Liver (tissue), 9 donors: ENCODE results near the gene FABP1. TPM values are rescaled to one million over a fixed set of nuclear protein-coding genes. Genes with fewer than 3 reads are reported as not detected.

ENCODE experiments used
- DNase-seq: peaks from one replicate; pipeline ENCODE4 v3.0.0-alpha.2; 2017; ENCODE audit warnings: low spot score
- H3K27ac ChIP-seq, 2 donors: one replicate each; pipeline ENCODE4 v1.7.0; 2013; ENCODE audit warnings: inconsistent platforms in 2 of 2, low read length in 2 of 2, control low read depth in 1 of 2, low read depth in 1 of 2, mild to moderate bottlenecking in 1 of 2
- H3K27me3 ChIP-seq, 4 donors: one replicate each; pipeline versions ENCODE4 v1.6.1 to v1.7.0; 2013; ENCODE audit warnings: low read length in 3 of 4, inconsistent platforms in 1 of 4, mild to moderate bottlenecking in 1 of 4, moderate library complexity in 1 of 4; ENCODE audit not compliant: control insufficient read depth in 4 of 4, insufficient read depth in 4 of 4
- H3K36me3 ChIP-seq, 4 donors: one replicate each; pipeline versions ENCODE4 v1.6.1 to v1.7.0; 2013; ENCODE audit warnings: low read length in 3 of 4, mild to moderate bottlenecking in 3 of 4, low read depth in 1 of 4, moderate library complexity in 1 of 4; ENCODE audit not compliant: control insufficient read depth in 4 of 4, insufficient read depth in 3 of 4
- H3K4me1 ChIP-seq, 4 donors: one replicate each; pipeline versions ENCODE4 v1.6.1 to v1.7.0; 2013; ENCODE audit warnings: low read length in 3 of 4, mild to moderate bottlenecking in 3 of 4, moderate library complexity in 1 of 4; ENCODE audit not compliant: control insufficient read depth in 4 of 4, insufficient read depth in 4 of 4
- H3K4me3 ChIP-seq, 3 donors: one replicate each; pipeline versions ENCODE4 v1.6.1 to v1.7.0; 2013; ENCODE audit warnings: low read length in 3 of 3, control low read depth in 1 of 3, low read depth in 1 of 3, mild to moderate bottlenecking in 1 of 3
- H3K9ac ChIP-seq, 2 donors: one replicate each; pipeline ENCODE4 v1.7.0; 2013; ENCODE audit warnings: low read length in 2 of 2, mild to moderate bottlenecking in 2 of 2, moderate library complexity in 2 of 2, control low read depth in 1 of 2, low read depth in 1 of 2
- H3K9me3 ChIP-seq, 4 donors: one replicate each; pipeline versions ENCODE4 v1.6.1 to v1.7.0; 2013; ENCODE audit warnings: low read length in 3 of 4; ENCODE audit not compliant: control insufficient read depth in 4 of 4
- ATF3 ChIP-seq: IDR thresholded peaks from 2 replicates; pipeline ENCODE4 v1.6.1; 2016; ENCODE audit warnings: antibody characterized with exemption
- CTCF ChIP-seq: fragments of 150-350 bp; IDR thresholded peaks from 2 replicates; pipeline ENCODE4 v1.5.1; 2017; ENCODE audit warnings: improper control_type of control experiment, low read depth, low read length; ENCODE audit not compliant: missing input control
- EGR1 ChIP-seq, 2 donors: IDR thresholded peaks; 2 replicates each; pipeline ENCODE4 v1.6.1; 2016 to 2018; ENCODE audit warnings: antibody characterized with exemption in 2 of 2, low read depth in 2 of 2
- FOXA1 ChIP-seq: IDR thresholded peaks from 2 replicates; pipeline ENCODE4 v1.6.1; 2016; ENCODE audit warnings: antibody characterized with exemption
- FOXA2 ChIP-seq: IDR thresholded peaks from 2 replicates; pipeline ENCODE4 v1.6.1; 2016; ENCODE audit warnings: antibody characterized with exemption
- GABPA ChIP-seq, 2 donors: IDR thresholded peaks in 1 of 2; conservative IDR thresholded peaks in 1 of 2; 2 replicates each; pipeline ENCODE4 v1.6.1; 2016; ENCODE audit warnings: antibody characterized with exemption in 2 of 2, mild to moderate bottlenecking in 1 of 2, moderate library complexity in 1 of 2
- HNF4A ChIP-seq, 2 donors: conservative IDR thresholded peaks; 2 replicates each; pipeline ENCODE4 v1.6.1; 2016; ENCODE audit warnings: antibody characterized with exemption in 2 of 2, mild to moderate bottlenecking in 2 of 2
- HNF4G ChIP-seq: IDR thresholded peaks from 2 replicates; pipeline ENCODE4 v1.6.1; 2016; ENCODE audit warnings: antibody characterized with exemption
- JUND ChIP-seq, 2 donors: IDR thresholded peaks; 2 replicates each; pipeline ENCODE4 v1.6.1; 2016; ENCODE audit warnings: antibody characterized with exemption in 2 of 2
- MAX ChIP-seq: IDR thresholded peaks from 2 replicates; pipeline ENCODE4 v1.6.1; 2016; ENCODE audit warnings: antibody characterized with exemption
- RAD21 ChIP-seq, 2 donors: IDR thresholded peaks; 2 replicates each; pipeline ENCODE4 v1.6.1; 2016; ENCODE audit warnings: antibody characterized with exemption in 2 of 2, mild to moderate bottlenecking in 2 of 2
- REST ChIP-seq: IDR thresholded peaks from 2 replicates; pipeline ENCODE4 v1.6.1; 2016; ENCODE audit warnings: antibody characterized with exemption, mild to moderate bottlenecking
- RXRA ChIP-seq, 2 donors: IDR thresholded peaks; 2 replicates each; pipeline ENCODE4 v1.6.1; 2017 to 2018; ENCODE audit warnings: antibody characterized with exemption in 2 of 2, mild to moderate bottlenecking in 1 of 2
- SP1 ChIP-seq: IDR thresholded peaks from 2 replicates; pipeline ENCODE4 v1.6.1; 2018; ENCODE audit warnings: antibody characterized with exemption, mild to moderate bottlenecking
- TAF1 ChIP-seq: conservative IDR thresholded peaks from 2 replicates; pipeline ENCODE4 v1.6.1; 2016; ENCODE audit warnings: antibody characterized with exemption, mild to moderate bottlenecking
- ZBTB33 ChIP-seq: IDR thresholded peaks from 2 replicates; pipeline ENCODE4 v1.6.1; 2016; ENCODE audit warnings: antibody characterized with exemption
- WGBS: extraction: QIAGEN DNeasy Blood & Tissue Kit; methylation state at CpG from one replicate; pipeline ENCODE4 v1.1.7; 2013; 5-methylcytosine and 5-hydroxymethylcytosine counted together
- polyA plus RNA-seq, 2 donors: library from polyadenylated mRNA; stranded (reverse) in 1 of 2; unstranded in 1 of 2; fragments of 200-250 nt in 1 of 2; fragments of >200 nt in 1 of 2; fragmentation: Nextera tagmentation in 1 of 2; extraction: Ambion mirVana in 1 of 2; gene quantifications; one replicate each; pipeline versions ENCODE4 v1.2.1 to v1.2.3, GENCODE V29; 2013 to 2015
- total RNA-seq, 2 donors: library from RNA; depleted of rRNA; stranded (reverse); fragments of >200 nt; gene quantifications; one replicate each; pipeline ENCODE4 v1.2.3, GENCODE V29; 2014
- donor health status: healthy.
- donor health status: healthy.
- donor health status: healthy.
- donor health status: healthy.
- donor health status: healthy.

Gene FABP1
- total and polyA plus RNA-seq, 4 donors = 975 to 7,337 (median 2,306) TPM

GRCh38 chr2:88165332-88166003 is 37.6 kb upstream of the FABP1 start:
- H3K9me3 ChIP-seq = no peaks in the 10 kb centered on the region
- H3K4me1 ChIP-seq = peaks cover 0 to 13% (median 4%) of the 10 kb centered on the region in 4 donors
- H3K36me3 ChIP-seq = no peaks in the 10 kb centered on the region
- WGBS = 3% methylated on average over 1 of the region's 1 CpG
- H3K4me3 ChIP-seq = no peak overlapping the region
- TF ChIP-seq EGR1 (IDR thresholded peaks at IDR 0.05; ENCODE audit: low read depth in 2 of 2) = no peak
- no peak for TF ChIP-seq JUND (IDR thresholded peaks at IDR 0.05)
- no peak for TF ChIP-seq ATF3
- TF ChIP-seq CTCF = no peak
- TF ChIP-seq SP1 = no peak
- no peak for TF ChIP-seq TAF1
- no peak for TF ChIP-seq MAX
- TF ChIP-seq FOXA2 = no peak
- no peak for TF ChIP-seq RAD21 (IDR thresholded peaks at IDR 0.05)
- TF ChIP-seq GABPA (IDR thresholded peaks at IDR 0.05 in 1 of 2, conservative IDR thresholded peaks at IDR 0.05 in 1 of 2) = no peak
- no peak for TF ChIP-seq RXRA (IDR thresholded peaks at IDR 0.05)
- no peak for TF ChIP-seq ZBTB33
- TF ChIP-seq HNF4G = no peak
- TF ChIP-seq FOXA1 = no peak
- no peak overlapping the region for H3K27ac ChIP-seq
- no peaks in the 10 kb centered on the region for H3K27me3 ChIP-seq
- DNase-seq = no peak
- H3K9ac ChIP-seq = no peak overlapping the region

- Histone ChIP-seq H3K4me1 (peaks cover 0 to 25% (median 8%) of the 10 kb centered on the region in 4 donors), H3K27me3 (no peaks in the 10 kb centered on the region), H3K36me3 (no peaks in the 10 kb centered on the region), H3K9ac (no peak overlapping the region), H3K9me3 (no peaks in the 10 kb centered on the region), H3K27ac (no peak overlapping the region), H3K4me3 (no peak overlapping the region)
- WGBS = 77% methylated on average over 11 of the region's 11 CpGs
- peak in 1 of 2 donors; percentile 40 for TF ChIP-seq HNF4A (conservative IDR thresholded peaks at IDR 0.05)
- no peak for TF ChIP-seq REST
- no peak for DNase-seq
Observed at GRCh38 chr2:88161446-88162244, 33.8 kb upstream of the FABP1 start.
